NCI-H187 (cell line): ENCODE measurements around the gene CYP17A1.
"Not testable (repeated sequence)": the region's sequence is repeated elsewhere in the genome, so short reads cannot be mapped to it uniquely, and the experiment has no call there.

Experiments used
- DNase-seq, 2 experiments: peaks; one replicate each; lab custom pipeline; 2025; lab: John Stamatoyannopoulos, UW

The CYP17A1 gene

DNA sequence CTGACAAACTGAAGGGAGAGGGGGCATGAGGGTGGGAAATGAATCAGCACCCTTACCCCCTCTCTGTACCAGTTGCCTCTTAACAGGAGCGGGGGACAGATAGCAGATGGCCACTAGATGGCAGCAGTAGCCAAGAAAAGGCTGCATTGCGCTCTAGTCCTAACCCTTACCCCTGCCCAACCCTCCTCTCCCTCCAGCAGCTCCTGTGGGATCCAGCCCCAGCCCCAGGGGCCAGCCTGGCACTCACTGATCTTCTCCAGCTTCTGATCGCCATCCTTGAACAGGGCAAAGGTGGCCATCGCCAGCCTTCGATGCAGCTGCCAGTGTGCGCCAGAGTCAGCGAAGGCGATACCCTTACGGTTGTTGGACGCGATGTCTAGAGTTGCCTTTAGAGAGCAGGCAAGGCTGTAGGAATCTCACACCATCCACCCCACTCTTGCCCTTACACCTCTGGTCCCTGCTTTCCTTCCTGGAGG, 2.2 kb downstream of the CYP17A1 start:
- peak; percentile 2 to 6 for DNase-seq

DNA sequence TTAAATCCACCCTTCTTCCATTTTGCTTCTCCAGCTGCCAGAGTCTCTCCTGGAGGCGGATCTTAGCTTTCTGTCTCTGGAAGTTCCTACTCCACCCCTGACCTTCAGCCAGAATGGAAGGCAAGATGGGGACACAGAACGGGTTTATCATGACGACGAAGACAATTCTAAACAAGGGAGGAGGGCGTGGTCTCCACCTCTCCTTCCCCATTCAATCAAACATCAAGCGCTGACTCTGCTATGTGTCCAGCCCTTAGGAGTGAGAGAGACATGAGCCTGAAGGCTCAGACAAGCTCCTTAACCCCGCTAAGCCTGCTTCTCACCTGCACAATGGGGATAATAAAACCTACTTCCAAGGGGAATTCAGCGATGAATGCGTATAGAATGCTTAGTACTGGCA, 3.1 kb downstream of the CYP17A1 start:
- DNase-seq = no peak

DNA sequence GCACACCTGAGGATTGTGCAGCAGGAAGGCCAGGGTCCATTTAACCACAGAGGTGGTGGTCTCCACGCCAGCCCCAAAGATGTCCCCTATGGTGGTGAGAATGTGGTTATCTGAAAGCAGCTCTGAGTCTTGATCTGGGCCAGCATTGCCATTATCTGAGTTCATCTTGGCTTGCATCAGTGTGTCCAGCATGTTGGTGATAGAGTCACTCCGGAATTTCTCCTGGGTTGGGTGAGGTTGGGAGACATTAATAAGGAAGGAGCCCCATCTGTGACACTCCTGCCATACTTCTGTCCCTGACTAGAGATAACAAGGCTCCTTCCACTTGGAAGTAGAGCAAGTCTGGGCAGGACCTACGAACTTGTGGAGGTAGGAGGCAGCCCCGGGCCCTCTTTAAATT, 4.2 kb downstream of the CYP17A1 start:
- no peak for DNase-seq

DNA sequence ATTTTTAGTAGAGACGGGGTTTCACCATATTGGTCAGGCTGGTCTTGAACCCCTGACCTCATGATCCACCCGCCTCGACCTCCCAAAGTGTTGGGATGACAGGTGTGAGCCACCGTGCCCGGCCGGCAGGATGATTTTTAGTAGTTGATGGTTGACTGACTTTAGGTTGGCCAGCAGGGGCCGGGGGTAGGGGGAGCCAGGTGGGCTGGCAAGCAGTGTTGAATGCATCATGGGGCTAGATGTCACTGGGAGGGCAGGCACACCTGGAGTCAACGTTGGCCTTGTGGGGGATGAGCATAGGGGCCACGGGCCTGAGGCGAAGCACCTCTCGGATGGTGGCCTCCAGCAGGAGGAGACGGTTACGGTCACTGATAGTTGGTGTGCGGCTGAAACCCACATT, 5.0 kb downstream of the CYP17A1 start:
- DNase-seq = no peak

DNA sequence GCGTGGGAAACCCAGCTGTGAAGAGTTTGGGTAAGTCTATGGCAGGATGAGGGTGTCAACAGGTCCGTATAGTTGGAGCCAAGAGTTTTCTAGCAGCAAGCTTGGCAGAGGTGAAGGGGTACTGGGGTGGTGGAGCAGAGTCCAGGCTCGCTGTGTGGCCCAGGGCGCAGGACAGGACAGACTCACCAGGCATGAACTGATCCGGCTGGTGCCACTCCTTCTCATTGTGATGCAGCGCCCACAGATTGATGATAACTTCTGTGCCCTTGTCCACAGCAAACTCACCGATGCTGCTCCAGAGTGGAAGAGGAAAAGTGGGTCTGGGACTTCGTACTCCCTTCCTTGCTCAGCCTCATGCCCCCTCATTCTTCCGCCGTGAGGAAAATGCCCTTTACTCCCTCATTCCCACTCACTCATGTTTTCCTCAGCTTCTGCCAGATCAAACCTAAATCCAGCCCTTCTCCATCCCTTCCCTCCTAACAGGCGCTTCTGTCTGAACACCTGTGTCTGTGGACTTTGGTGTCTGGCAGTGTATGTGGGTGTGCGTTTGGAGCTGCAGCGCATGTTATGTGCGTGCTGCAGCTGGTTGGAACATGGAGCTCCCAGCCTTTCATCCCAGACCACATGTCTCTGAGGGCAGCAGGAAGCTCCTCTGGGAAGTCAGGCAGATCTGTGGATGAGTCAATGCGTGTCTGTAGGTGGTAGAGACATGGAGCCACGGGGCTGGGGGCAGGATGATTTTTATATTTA, 5.7 kb downstream of the CYP17A1 start:
- DNase-seq = no peak

DNA sequence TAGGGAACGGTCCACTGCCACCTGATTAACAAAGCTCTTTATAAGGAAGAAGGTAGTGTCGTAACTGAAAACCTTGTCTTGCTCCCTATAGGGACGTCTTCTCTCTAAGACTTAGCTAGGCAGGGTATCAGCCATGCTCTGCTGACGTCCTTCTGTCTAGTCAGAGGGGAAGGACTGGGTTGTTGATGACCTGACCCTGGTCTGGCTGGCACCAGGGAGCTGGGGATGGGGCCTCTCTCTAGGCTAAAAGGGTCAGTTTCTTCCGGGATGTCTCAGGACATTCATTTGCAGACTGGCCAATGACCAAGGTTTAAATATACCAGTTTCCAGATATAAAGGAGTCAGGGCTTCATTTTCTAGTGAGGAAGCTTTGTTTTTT, 9.6 kb downstream of the CYP17A1 start:
- DNase-seq = no peak

DNA sequence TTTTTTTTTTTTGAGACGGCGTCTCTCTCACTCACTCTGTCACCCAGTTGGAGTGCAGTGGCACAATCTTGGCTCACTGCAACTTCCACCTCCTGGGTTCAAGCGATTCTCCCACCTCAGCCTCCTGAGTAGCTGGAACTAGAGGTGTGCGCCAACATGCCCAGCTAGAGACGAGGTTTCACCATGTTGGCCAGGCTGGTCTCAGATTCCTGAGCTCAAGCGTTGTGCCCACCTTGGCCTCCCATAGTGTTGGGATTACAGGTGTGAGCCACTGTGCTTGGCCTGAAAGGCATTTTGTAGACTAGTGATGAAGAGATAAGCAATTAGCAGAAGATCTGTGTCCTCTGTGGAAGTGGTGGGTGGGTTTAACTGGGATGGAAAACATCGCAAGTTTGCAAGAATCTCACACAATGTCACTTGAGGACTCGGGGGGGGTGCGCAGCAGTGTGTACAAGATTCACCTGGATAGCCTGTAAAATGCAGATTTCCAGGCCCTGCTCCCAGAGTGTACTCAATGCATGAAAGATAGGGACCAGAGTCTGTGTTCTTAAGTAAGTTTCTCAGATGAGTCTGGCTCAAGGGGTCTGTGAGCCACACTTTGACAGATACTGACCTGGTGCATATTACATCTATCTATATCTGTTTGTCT, 10.9 kb downstream of the CYP17A1 start:
- no peak for DNase-seq

DNA sequence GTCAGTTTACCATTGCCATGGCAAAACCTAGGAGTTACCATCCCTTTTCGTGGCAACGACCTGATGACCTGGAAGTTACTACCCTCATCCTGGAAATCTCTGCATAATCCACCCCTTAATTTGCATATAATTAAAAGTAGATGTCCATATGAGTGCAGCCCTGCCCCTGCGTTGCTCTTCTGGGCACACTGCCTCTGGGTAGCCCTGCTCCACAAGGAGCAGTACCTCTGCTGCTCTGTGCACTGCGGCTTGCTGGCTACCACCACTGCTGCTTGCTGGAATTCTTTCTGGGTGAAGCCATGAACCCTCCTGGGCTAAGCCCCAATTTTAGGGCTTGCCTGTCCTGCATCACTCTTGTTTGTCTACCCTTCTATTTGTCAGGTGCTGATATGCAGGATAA, 12.5 kb downstream of the CYP17A1 start:
- DNase-seq = no peak

DNA sequence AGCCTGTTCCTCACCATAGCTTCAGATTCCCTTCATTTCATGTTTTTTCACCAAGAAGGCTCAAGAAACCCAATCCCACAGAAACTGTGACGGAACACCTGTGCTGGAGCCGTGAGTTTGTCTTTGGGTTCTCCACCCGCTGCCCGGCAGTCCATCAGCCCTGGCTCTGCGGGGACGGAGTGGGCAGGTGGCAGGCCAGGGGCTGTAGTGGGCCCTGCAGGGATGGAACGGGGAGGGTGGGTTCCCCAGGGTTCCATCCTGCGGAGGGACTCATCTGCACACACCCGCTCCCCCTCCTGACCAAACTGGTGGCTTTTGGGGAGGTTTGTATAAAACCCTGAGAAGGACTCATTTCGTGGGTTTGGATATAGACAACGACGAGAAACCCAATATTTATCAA, 15.0 kb downstream of the CYP17A1 start:
- DNase-seq = no peak

DNA sequence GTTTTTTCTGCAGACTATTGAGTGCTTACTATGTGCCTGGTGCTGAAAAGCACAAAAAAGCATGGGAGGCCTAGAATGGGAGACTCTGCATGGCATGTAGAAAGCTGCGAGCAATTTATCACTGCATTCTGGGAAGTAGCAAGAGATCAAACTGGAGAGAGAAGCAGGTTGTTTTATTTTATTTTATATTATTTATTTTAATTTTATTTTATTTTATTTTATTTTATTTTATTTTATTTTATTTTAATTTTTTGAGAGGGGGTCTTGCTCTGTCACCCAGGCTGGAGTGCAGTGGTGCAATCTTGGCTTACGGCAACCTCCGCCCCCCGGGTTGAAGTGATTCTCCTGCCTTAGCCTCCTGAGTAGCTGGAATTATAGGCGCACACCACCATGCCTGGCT, 17.2 kb downstream of the CYP17A1 start:
- DNase-seq = not testable (repeated sequence)

DNA sequence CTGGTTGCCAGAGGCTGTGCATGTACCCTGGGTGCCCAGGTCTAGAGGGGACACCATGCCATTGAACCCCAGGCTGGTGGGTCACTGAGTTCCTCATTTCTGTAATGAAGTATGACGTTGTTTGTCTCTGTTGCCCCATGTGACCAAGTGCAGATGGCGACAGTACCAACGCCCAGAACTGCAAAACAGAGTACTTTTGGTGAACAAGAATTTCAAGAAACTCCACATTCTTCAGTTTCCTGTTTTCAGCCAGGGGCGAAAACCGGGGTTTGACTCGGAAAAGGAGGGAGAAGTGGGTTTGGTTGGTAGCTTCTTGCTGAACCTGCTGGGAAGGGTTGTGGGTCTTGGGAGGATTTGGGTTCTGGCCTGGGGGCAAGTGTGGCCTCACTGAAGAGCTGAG, 18.2 kb downstream of the CYP17A1 start:
- DNase-seq = no peak

DNA sequence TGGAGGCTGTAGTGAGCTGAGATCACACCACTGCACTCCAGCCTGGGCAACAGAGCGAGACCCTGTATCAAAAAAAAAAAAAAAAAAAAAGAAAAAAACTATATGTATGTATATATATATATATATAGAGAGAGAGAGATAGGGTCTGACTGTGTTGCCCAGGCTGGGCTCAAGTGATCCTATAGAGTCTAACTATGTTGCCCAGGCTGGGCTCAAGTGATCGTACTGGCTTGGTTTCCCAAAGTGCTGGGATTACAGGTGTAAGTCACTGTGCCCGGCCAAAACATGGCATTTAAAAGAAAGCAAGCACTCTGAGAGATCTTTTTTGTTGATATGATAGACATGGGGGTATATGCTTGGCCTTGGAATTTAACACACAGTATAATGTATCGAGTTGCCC, 20.0 kb downstream of the CYP17A1 start:
- no peak for DNase-seq

DNA sequence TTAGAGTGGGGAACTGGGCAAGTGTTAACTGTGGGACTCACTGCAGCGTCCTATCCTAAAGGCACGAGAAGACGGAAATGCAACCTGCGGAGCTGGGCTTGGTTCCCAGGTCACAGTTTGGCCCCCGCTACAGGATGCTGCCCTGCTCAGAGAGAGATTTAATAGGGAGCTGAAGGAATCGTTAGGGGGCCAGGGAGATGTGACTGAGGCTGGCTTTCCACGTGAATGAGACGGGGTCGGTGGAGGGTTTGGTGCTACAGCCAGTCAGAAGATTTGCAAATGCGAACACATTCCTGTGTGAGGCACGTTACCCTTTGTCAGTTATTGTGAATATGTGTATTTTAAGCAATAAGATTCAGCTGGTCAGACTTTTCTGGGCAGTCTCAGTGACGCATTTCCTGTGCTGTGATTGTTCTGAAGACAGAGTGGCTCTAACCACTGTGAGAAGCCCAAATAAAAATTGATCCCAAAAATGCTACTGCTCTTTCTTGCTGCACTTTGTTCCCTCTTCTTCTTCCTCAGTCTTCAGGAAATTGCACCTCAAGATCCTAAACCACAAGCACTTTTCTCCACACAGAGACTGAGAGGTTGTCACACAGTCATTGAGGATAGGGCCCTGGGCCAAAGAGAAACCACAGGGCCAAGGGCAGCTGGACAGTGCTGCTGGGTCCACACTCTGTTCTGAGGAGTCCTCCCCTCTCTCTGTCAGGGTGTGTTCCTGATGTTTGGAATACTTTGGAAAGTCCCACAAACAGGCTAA, 21.2 kb downstream of the CYP17A1 start:
- DNase-seq = no peak

DNA sequence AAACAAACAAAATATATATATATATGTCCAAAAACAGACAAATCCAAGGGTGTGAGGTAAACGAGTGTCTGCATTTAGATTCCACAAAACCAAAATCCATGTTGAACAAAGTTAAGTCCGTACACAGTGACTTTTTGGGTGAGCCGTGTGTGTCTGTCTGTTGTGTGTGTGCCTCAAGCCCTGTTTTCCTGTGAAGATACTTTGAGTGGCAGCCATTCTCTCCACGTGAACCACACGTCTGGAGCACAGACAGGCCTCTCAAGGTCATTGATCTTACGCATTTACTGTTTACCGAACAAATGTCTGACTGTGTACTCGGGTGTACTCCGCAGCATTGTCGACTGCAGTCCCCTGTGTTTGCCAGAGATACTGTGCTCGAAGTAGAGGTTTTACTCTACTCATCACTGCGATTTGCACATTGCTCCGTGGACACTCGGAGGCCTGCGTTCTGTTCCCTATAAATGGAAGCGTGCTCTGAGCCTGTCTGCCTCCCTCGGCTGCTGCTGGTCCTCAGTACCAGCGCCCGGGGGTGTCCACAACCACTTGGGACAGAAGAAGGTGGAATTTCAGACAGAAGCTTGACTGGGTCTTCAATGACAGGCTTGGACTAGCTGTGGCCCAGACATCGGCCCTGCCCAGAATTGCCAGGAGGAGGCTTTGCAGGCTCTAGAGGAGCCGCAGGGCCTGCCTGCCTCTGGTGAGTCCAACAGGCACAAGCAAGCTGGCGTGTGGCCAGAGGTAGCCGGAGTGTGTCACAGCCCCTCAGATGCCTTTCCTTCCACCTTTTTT, 22.1 kb downstream of the CYP17A1 start:
- DNase-seq = no peak

DNA sequence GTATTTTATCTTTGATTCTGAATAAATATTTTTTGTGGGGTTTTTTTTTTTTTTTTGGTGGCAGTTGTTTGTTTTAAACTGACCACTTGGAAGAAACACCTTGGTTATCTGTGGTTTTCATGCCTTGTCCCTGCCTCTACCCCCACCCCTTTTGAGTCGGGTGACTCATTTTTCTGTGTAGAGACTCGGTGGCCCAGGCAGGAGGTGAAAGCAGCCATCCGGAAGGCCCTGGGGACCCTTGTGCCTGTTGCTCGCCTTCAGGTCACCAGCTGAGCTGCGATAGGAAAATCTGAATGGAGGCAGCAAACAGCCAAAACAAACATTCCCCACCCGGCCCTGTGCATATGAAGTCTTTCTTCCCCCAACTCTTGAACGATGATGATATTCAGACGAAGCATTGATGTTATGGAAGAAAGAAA, 22.8 kb downstream of the CYP17A1 start:
- DNase-seq = no peak

DNA sequence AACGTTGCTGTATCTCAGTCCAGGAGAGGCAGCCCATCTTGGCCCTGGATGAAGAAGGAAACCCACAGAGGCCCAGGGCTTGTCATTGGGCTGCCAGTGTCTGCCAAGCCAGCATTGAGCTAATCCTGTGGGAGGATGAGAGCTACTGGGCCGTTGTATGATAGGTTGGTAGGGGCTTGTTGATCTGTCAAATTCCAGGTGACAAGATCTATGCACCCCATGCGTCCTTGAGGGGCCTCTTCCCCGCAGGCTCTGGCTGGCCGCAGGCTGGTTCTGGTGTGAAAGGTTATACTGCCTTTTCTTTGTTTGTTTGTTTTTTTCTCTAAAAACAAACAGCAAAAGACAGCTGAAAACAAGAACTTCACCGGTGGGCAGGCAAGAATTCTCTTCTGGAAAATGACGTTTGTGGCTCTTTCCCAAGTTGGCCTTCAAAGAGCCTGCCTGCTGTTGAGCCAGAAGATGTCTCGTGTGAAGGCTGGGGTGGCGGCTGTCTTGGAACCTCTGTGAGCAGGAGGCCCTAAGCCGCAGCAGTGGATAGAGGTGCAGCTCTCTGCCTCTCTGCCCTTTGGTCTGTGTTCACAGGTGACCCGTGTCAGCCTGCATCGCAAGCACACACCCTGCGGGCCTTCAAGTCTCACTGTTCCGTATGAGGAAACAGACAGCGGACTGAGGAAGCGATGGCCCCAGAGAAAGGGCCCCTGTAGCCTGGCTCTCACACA, 23.3 kb downstream of the CYP17A1 start:
- no peak for DNase-seq

DNA sequence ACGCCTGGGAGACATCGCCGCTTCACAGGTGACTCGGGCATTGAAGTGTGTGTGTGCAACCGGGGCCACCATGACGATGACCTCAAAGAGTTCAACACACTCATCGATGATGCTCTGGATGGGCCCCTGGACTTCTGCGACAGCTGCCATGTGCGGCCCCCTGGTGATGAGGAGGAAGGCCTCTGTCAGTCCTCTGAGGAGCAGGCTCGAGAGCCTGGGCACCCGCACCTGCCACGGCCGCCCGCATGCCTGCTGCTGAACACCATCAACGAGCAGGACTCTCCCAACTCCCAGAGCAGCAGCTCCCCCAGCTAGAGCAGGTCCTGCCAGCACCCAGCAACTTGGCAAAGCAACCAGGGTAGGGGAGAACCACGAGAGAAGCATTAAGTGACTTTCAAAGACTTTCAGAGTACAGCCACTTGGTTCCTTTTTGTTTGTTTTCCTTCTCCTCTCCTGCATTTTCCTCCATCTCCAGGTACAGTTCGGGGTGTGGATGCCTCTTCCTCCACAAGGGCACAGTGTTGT, 24.1 kb downstream of the CYP17A1 start:
- no peak for DNase-seq

DNA sequence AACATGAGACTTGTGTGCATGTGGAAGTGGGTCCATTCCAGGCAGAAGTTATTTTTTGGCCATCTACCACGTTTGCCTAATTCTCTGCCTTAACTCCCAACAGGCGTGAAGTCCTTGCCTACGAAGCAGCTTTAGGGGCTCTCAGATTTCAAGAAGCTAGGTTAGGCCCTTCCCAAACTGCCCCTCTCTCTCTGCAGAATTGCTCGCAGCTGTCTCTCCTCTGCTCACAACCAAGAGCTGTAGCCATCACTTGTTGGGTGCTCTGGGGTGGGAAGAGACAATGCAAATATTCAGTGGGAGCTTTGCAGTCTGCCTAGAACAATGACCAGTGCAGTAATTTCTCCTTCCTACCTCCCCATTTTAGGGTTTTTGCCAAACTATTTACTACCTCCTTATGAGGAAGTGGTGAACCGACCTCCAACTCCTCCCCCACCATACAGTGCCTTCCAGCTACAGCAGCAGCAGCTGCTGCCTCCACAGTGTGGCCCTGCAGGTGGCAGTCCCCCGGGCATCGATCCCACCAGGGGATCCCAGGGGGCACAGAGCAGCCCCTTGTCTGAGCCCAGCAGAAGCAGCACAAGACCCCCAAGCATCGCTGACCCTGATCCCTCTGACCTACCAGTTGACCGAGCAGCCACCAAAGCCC, 24.9 kb downstream of the CYP17A1 start:
- DNase-seq = no peak

DNA sequence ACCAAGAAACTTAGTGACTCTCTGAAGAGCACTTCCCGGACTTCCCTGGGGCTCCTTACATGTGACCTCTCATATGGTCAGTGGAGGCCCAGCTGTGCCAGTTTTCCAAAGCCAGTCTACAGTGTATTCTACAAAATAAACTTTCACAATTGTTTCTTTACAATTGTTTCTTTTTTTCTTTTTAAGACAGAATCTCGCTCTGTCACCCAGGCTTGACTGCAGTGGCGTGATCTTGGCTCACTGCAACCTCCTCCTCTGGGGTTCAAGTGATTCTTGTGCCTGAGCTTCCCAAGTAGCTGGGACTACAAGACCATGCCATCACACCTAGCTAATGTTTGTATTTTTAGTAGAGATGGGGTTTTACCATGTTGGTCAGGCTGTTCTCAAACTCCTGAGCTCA, 25.9 kb downstream of the CYP17A1 start:
- DNase-seq = no peak

DNA sequence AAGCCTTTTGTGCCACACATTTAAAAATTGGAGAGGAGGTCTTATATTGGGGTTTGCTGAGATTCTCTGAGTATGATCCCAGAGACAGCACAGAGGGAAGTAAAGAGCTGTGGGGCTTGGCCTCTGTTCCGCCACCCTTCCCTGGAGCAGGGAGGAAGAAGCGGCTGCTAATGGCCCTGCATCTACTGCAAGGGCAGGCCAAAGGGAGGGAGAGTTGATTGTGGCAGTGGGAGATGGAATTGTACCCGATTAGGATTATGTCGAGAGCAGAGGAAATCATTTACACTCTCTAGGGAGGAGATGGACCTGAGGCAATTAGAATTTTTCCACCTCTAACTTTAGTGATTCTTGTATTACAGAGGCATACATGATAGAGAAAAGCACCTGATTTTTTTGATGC, 28.8 kb downstream of the CYP17A1 start:
- no peak for DNase-seq
